ENCODE measurements around the gene TMPRSS13.
"Not testable (repeated sequence)": the region's sequence is repeated elsewhere in the genome, so short reads cannot be mapped to it uniquely, and the experiment has no call there.

TMPRSS13 gene

DNA sequence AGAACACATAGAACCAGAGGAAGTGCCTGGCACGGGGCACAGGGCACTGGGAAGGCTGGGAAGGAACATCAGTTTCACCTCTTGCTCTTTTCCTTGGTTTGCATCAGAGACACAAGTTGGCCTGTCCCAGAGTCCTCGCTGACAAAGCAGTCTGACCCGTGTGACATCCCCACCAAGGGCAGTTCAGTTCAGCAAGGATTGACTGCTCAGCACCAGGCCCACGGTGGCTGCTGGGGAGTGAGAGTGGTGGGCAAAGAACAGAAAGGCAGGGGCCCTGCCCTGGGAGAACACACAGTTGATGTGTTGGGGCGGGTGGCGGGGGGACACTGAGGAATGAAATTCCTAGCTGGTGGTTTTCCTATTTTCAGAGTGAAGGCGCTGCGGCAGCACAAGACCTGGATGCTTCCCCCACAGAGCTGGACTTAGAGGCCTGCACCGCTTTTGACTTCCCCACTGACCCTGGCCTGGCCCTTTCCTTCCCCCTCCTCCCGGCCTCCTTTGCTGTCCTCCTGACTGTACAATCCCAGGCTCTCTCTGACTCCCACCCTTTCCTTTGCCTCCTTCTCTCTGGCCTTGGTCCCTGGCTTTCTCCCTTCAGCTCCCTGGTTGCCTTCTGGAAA, 2.2 kb upstream of the TMPRSS13 start:
- no peak for DNase-seq (ENCODE audit: low read depth, low spot score)

DNA sequence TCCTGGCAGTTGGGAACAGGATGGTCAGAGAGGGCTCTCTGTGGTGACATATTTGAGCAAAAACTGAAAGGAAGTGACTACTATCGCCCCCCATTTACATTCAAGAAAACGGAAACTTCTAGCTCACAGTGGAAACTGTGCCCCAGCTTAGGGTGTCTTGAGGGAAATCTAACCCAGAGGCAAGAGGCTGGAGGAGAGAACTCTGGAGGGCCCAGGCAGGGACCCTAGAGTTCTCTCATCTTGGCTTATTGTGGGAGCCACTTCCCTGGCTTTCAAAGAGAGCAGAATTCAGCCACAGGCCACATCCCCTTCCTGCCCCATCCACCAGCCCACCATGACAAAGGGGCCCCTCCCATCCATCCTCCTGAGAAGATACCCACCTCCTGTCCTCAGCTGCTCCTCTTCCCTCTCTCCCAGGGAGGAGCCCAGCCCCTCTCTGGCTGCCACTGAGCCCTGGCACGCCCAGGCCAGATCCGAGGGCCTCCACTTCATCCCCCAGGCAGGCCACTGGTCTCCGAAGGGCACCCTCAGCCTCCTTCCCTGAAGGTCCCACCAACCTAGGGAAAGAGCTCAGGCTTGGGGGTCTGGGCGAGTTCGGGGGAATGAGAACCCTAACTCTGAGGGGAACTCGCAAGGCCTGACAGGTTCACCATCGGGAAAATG, 1.6 kb upstream of the TMPRSS13 start:
- no peak for DNase-seq (ENCODE audit: low read depth, low spot score)

DNA sequence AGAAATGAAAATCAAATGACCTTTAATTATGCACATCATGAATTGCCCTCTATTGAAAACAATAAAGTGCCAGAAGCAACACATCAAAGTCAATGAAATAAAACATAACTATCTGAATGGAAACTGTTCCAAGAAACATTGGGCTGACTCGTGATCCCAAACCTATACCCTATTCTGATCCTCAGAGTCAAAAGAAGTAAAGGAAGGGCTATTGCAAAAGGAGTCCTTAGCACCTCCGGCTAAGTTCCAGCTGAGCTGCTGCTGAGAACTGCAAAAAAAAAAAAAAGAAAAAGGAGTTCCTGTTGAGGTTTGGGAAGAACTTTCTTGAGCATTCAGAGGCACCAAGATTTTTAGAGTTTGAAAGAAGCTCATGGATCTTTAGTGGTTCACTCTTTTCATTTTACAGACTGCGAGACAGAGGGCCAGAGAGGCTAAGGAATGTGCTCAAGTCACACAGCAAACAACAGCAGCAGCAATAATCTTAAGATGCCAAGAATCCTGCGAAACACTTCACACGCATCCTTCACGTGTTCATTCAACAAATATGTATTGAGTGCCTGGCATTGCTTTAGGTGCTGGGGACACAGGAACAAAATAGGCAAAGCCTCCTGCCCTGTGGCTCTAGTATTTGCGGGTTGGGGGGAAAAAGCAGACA, 841 bp upstream of the TMPRSS13 start:
- DNase-seq (ENCODE audit: low read depth, low spot score), result no peak

DNA sequence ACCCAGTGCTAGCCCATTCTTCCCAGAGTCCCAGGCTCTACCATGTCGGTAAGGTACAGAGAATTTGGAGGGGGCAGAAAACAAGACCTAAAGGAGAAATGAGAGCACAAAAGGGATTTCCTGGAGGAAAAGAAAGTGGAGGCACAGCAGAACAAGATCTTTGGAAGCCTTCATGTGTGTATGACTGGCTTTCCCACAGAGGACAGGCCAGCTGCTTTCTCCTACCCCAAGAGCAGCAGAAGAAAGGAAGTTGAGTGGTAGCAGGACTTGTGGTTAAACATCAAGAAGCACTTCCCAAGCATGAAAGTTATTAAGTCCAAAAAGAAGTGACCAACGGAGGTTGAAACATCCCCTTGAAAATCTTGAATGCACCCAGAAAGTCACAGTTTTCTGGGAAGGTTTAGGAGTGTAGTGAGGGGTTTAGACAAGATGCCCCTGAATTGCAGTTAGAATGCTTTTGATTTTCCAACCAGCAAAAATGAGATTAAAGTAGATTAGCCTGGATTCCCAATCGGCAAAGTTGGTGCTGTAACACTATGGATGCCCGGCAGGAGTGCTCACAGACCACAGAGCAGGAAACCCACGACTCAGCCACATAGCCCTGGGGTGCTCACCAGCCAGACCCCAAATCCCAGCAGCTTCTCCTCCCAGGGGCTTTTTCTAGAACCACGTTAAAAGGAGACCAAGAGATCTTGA, 608 bp downstream of the TMPRSS13 start:
- no peak for DNase-seq (ENCODE audit: low read depth, low spot score)

DNA sequence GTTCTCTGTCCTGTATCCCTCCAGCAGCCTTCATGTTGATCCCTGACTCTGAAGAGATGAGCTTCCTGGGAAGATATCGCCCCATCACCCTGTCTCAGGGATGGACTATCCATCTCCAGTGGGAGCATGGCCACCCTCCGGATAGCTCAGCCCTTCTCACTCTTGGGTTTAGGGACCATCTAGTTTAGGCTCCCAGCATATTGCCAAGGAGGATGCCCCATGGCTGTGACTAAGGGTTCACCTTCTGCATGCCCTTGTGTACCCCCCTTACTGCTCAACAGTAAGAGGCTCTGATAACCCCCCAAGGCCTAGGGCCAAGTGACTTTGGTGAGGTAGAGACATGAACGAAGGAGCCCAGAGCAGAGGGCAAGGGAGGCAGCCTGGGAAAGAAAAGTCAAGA, 1.3 kb downstream of the TMPRSS13 start:
- DNase-seq (ENCODE audit: low read depth, low spot score), result no peak

DNA sequence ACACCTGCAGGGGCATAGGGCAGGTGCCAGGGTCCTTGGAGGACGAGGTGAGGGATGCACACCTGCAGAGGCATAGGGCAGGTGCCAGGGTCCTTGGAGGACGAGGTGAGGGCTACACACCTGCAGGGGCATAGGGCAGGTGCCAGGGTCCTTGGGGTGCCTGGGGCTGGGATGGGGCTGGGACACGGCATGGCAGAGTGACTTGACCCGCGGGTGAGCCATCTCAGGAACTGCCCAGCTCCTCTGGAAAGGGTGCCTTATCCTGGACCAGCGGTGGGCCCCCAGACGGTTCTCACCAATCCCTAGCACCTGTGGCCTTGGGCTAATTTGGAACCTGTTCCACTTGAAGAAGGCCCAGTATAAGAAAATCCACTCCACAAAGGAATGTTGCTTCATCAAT, 3.0 kb downstream of the TMPRSS13 start:
- DNase-seq (ENCODE audit: low read depth, low spot score), result not testable (repeated sequence)

DNA sequence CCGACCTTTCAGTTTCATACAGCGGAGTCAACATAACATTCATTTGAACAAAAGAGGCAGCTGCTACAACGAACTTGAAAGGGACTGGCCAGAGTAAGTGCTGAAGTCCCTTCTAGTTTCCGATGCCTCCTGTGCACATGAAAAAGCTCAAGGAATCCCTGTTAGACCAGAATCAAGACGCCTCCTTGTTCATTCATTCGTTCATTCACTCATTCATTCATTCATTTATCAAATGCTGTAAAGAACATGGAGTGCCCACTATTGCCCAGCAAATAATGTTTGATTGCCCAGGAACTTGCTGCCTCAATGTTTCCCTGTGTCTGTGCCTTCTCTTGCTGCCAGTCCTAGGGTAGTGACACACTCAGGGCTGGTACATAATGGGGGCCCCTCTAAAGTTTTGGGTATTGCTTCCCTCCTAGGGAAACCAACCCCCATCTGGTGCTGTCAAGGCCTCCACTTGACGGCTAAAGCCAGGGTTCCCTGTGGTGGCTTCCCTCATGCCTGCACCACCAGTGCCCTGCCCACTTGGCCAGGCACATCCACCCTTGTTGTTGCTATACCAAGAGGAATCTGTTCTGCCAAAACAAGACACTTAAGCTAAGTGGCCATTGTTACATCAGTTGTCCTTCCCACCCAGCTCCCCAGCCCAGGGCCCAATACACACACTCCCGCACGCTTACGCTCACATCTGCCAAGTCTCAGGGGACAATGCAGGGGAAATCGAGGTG, 3.8 kb downstream of the TMPRSS13 start:
- DNase-seq (ENCODE audit: low read depth, low spot score), result no peak

DNA sequence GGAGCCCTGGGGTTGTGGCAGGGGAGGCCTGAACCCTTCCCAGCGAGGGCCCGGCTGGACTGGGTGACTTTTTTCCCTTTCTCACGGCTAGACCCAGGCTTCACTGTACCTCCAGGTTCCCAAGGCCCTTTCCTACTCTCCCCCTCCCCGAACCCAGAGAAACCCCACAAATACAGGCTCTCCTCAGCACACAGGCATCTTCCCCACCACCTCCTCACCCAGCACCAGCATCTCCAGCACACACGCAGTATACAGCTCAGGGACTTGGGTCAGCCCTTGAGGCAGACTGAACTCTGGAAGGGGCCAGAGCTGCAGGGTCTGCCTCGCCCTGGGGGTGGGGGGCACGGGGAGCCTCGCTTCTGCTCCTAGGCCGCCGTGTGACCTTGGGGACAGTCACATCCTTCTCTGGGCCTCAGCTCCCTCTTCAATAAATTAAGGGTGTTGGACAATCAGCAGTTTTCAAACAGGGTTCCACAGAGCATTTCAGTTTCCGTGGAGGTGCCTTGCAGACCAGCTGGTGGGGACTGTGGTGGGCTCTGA, 4.5 kb downstream of the TMPRSS13 start:
- DNase-seq (ENCODE audit: low read depth, low spot score), result no peak

DNA sequence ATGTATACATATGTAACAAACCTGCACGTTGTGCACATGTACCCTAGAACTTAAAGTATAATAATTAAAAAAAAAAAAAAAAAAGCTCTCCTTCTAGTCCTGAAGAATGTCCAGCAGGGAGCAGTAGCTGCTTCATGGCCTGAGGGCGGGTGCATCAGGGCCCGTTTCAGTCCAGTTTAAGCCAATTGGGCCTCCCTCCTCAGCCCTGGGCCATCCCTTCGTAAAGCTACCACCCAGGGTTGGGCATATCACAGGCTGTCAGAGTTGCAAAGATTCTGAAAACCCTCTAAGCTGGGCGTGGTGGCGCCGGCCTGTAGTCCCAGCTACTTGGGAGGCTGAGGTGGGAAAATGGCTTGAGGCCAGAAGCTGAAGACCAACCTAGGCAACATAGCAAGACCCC, 5.4 kb downstream of the TMPRSS13 start:
- no peak for DNase-seq (ENCODE audit: low read depth, low spot score)

DNA sequence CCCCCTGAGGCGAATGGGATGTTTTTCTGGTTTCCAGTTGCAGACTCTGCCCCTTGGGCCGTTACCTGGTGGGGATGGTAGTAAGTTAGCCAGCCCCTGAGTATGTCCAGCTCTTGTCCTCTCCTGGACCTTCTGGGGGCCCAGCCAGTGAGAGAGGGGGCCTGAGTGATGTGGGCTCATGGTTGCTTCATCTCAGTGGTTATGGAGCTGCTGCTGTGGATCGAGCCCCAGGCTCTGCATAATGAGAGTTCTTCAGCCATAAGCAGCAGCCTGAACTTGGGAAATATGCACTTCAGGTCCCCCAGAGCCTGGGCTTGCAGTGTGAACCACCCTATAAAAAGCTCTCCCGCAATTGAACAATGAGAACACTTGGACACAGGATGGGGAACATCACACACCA, 5.9 kb downstream of the TMPRSS13 start:
- DNase-seq (ENCODE audit: low read depth, low spot score), result no peak

DNA sequence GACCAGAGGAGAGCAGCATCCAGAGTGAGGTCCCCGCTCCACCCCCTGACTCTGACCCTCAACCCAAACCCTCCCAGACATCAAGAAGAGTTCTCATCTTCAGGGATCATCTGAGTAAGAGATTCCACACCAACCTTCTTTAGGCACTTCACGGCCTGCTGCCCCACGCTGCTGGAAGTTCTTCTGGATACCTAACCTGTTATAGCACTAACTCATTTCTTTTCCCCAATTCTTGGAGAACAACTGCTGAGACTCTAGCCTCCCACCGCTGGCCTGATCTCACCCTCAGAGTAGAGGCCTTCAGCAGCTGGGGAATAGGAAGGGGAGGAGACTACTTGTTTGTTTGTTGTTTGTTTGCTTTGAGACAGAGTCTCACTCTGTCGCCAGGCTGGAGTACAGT, 7.3 kb downstream of the TMPRSS13 start:
- DNase-seq (ENCODE audit: low read depth, low spot score), result no peak

DNA sequence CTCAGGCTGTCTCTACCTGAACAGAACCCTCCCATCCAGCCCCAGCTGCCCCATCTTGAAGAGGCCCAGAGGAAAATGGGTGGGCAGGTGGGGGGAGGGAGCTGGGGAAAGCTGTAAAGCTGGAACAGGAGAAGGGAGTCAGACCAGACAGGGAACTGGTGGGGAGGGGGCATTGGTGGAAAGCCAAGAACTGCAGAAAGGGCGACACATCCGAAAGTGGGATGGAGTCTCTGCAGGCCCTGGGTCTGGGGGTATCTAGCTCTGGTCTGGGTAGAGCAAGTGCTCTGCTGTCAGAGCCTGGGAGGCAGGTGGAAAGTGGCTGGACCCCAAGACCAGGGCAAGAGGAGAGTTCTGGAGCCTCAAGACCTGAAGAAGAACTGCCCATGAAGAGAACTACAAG, 7.7 kb downstream of the TMPRSS13 start:
- DNase-seq (ENCODE audit: low read depth, low spot score), result no peak

DNA sequence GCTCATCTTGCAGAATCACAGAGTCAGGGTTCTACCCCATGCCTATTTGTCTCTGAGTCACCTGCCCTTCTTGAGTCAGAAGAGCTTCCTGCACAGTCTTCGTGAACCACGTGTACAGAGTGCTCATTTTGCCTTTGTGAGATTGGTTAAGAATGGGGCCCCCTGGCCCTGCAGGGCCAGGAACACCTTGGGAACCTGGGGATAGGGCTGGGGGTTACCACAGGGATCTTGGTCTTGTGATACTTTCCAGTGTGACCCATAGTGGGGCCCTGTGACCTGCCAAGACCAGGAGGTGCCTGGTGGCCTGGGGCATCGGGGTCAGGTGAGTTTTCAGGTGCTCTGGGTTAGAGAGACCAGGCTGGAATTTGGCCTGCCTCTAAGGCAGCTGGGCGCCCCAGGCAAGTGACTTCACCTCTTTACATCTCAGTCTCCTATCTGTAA, 9.4 kb downstream of the TMPRSS13 start:
- DNase-seq (ENCODE audit: low read depth, low spot score), result no peak

DNA sequence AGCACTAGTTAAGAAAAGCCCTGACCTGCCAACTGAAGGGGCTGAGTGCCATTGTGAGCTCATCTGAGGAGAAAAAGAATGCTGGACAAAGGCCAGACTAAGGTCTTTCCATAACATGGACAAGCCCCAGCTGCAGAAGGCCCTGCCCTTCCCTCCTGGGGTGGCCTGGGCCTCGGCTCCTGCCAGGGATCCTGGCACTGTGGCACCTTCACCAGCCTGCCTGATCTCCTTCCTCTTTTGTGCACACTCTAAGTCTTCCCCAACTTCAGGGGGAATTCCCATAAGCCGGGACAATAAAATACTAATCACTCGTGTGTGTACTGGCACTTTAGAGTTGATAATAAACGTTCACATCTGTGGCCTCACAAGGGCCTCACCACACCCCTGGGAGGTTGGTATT, 9.9 kb downstream of the TMPRSS13 start:
- no peak for DNase-seq (ENCODE audit: low read depth, low spot score)

DNA sequence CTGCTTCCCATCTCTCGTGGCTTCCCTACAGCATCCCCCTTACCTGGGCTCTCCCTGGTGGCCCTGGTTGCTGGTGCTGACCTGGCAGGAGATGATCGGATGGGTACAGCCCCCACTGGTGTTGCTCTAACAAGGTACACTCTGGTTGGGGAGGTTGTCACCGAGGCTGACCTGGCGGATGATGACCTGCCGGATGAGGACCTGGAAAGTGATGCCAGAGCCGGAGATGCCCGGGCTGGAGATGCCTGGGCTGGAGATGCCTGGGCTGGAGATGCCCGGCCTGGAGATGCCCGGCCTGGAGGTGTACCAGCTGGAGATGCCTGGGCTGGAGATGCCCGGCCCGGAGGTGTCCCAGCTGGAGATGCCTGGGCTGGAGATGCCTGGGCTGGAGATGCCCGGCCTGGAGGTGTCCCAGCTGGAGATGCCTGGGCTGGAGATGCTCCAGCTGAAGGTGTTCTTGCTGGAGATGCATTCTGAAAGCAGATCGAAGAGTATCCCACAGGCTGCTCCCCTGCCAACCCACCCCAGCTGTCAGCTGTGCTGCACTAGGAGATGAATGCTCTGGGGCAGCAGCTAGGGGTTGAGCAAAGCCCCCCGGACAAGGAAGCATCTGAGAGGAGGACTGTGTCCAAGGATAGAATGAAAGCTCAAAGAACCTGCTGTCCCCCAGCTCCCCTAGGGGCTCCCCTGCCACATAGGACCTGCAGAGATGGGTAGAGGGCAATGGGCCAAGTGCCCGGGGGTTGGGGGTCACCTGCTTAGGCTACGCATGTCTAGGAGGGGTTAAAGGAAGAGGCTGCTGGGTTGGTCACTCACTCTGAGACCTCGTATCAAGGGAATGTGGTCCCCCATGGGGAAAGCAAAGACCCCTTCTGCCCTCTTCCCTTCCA, 10.6 kb downstream of the TMPRSS13 start:
- DNase-seq (ENCODE audit: low read depth, low spot score), result no peak

DNA sequence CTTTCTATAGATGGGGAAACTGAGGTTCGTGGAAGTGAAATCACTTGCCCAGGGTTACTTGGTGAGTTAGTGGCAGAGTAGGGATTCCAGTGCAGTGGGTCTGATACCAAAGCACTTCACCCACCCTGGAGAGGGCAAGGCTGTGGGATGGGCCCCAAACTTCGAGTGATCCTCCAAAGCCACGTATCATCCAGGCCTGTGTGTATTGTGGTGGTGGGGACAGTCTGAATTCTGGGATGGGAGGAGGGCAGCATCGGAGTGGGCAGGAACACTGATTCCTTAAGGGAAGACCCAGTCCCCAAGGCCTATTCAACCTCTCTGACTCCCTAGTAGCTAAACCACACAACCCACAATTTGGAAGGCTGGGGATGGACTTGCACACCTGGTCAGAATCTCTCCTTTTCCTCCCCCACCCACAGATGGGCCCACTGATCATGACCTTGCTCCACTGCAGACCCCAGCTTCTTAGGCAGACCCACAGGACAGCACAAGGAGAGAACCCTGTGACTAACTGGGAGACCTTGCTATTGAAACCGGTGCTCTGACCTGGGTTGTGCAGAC, 11.5 kb downstream of the TMPRSS13 start:
- no peak for DNase-seq (ENCODE audit: low read depth, low spot score)

DNA sequence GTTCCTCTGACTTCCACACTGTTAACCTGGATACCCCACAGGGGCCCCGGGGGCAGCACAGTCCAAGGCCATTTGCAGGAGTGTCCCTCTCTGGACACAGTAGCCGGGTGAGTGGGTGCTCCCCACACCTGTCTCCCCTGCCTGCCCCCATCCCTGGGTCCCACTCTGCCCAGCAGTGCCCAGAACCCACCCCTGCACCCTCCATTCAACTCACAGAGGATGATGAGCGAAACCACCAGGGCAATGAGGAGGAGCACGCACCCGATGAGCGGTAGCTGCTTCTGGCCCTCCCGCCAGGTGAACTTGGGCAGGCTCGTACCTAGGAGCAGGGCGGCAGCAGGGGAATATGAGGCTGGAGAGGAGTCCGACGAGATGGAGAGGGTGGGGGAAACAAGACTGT, 12.2 kb downstream of the TMPRSS13 start:
- DNase-seq (ENCODE audit: low read depth, low spot score), result no peak

DNA sequence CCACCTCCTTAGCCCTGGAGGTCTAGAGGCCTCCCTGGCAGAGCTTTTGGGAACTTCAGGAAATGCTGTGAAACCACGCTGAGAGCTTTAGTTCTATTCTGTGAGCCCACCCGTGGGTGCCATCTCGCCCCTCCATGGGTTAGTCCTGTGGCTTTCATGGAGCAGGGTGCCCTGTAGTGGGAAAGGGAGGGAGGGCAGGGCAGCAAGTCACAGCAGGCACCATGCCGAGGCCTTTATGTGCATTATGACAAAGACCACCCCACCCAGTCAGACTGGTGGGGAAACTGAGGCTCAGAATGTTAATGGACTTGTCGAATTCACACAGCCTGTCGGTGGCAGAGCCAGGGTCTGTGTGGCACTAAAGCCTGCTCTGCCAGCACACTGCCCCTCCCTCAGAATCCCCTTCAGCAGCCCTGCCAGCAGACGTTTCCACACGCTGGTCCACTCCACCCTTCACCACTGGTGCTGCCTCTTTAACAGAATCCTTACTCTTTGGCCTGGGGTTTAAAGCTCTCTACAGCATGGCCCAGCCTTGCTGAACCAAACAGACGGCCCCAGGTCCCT, 13.4 kb downstream of the TMPRSS13 start:
- DNase-seq (ENCODE audit: low read depth, low spot score), result no peak

DNA sequence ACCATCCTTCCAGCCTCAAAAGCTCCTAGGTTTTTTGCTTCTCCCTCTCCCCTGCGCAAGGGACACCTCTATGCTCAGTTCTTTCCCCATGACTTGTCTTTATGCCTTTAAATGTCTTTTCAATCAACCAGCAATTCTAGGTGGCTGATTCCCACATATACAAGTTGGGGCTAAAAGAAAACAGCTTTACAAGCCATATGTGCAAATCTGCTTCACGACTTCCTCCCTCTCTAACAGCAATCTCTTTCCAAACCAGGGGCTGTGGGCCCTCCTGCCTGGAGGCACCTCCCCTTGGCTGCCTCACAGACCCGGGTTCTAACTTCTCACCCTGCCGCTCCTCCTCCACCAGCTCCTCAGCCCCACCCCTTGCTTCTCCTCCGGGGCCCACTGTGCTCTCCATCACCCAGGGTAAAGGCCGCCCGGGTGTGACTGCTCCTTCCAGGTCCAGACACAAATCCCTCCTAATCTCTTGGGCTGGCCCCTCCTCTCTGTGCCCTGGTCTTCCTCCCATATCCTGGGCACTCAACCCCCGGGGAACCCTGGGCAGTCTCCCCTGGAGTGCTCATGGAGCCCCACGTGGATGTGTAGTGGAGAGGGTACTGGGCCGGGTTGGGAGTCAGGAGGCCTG, 14.1 kb downstream of the TMPRSS13 start:
- no peak for DNase-seq (ENCODE audit: low read depth, low spot score)

DNA sequence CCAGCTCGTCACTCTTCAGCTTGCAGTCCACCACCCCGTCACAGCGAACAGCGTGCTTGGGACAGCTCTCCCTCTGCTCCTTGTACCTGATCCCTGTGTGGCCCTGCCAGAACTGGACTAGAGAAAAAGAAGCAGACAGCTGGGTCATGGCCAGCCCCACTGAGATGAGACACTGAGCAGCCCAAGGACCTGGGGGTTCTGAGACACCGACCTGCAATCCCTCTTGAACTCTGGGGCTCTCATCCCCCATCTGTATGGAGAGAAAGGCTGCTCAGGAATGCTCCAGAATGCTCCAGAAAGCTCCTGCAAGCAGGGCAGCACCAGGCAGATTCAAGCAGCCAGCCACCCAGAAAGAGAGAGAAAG, 14.8 kb downstream of the TMPRSS13 start:
- no peak for DNase-seq (ENCODE audit: low read depth, low spot score)
